H1 (cell line): ENCODE results near the gene PEAK1. TPM values are rescaled to one million over a fixed set of nuclear protein-coding genes. Genes with fewer than 3 reads are reported as not detected.
"Not testable (repeated sequence)": the region's sequence is repeated elsewhere in the genome, so short reads cannot be mapped to it uniquely, and the experiment has no call there.

Source experiments
- CTCF ChIA-PET: fragments of 300-600 bp; sonication (Branson Sonifier 250); formaldehyde crosslinking; loops from one replicate; lab custom pipeline; 2021; ENCODE audit not compliant: partially characterized antibody; lab: Charles Lee
- POLR2A ChIA-PET: fragments of 300-600 bp; sonication (Branson Sonifier 250); formaldehyde crosslinking; loops from one replicate; lab custom pipeline; 2021; ENCODE audit warnings: inconsistent platforms; ENCODE audit not compliant: partially characterized antibody; lab: Charles Lee
- DNase-seq, 2 experiments: peaks; one replicate each; pipeline versions ENCODE4 v3.0.0 to v3.0.0-alpha.2; 2010 to 2022; ENCODE audit warnings: low spot score in 2 of 2, low read depth in 1 of 2, mixed read lengths in 1 of 2
- FAIRE-seq: peaks from 2 replicates; lab custom pipeline; 2011; peaks lifted over from hg19 to GRCh38; lab: Jason Lieb, UNC
- H2AFZ ChIP-seq: 2 replicates; pipeline ENCODE4 v1.8.1; 2012; ENCODE audit warnings: low read length, inconsistent platforms
- H2AK5ac ChIP-seq: 2 replicates; pipeline ENCODE4 v1.6.1; 2013; ENCODE audit warnings: low read depth, low read length
- H2BK120ac ChIP-seq: replicated peaks from 2 replicates; pipeline ENCODE3; 2013; ENCODE audit warnings: low read depth, low read length, inconsistent platforms
- H2BK12ac ChIP-seq: 2 replicates; pipeline ENCODE4 v1.6.1; 2013; ENCODE audit warnings: low read depth, low read length
- H2BK15ac ChIP-seq: 2 replicates; pipeline ENCODE4 v1.6.1; 2013; ENCODE audit warnings: low read length
- H2BK20ac ChIP-seq: 2 replicates; pipeline ENCODE4 v1.6.1; 2013; ENCODE audit warnings: low read length
- H2BK5ac ChIP-seq: 2 replicates; pipeline ENCODE4 v1.6.1; 2013; ENCODE audit warnings: low read depth, low read length
- H3K14ac ChIP-seq: 2 replicates; pipeline ENCODE4 v1.6.1; 2013; ENCODE audit warnings: inconsistent platforms; ENCODE audit not compliant: insufficient read length
- H3K18ac ChIP-seq: 2 replicates; pipeline ENCODE4 v1.6.1; 2013; ENCODE audit warnings: low read length; ENCODE audit errors: extremely low read depth
- H3K23ac ChIP-seq: 2 replicates; pipeline ENCODE4 v1.6.1; 2013; ENCODE audit warnings: inconsistent platforms; ENCODE audit not compliant: insufficient read length
- H3K23me2 ChIP-seq: 2 replicates; pipeline ENCODE4 v1.6.1; 2013; ENCODE audit warnings: low read depth, low read length
- H3K27ac ChIP-seq: 2 replicates; pipeline ENCODE4 v1.6.1; 2011; ENCODE audit warnings: low read depth, low read length, inconsistent platforms
- H3K27me3 ChIP-seq, 4 experiments: replicated peaks in 1 of 4; 1 replicate in 1 of 4; 2 replicates in 3 of 4; pipeline versions ENCODE4 v1.6.1 to v1.8.1; 2011 to 2013; ENCODE audit warnings: low read length in 3 of 4, mild to moderate bottlenecking in 3 of 4, inconsistent platforms in 2 of 4, mixed read lengths in 2 of 4, moderate library complexity in 1 of 4; ENCODE audit not compliant: control insufficient read depth in 3 of 4, insufficient read depth in 3 of 4; ENCODE audit errors: extremely low read depth in 1 of 4
- H3K36me3 ChIP-seq, 4 experiments: 2 replicates each; pipeline versions ENCODE4 v1.6.1 to v1.8.1; 2011 to 2013; ENCODE audit warnings: mild to moderate bottlenecking in 4 of 4, low read length in 3 of 4, moderate library complexity in 2 of 4, control low read depth in 1 of 4, inconsistent platforms in 1 of 4; ENCODE audit not compliant: insufficient read depth in 4 of 4, control insufficient read depth in 2 of 4
- H3K4ac ChIP-seq: replicated peaks from 2 replicates; pipeline ENCODE3; 2013; ENCODE audit warnings: low read length, low read depth, mixed read lengths, inconsistent platforms; ENCODE audit not compliant: insufficient read length
- H3K4me1 ChIP-seq, 4 experiments: replicated peaks in 1 of 4; 1 replicate in 1 of 4; 2 replicates in 3 of 4; pipeline versions ENCODE4 v1.6.1 to v1.8.1; 2011 to 2013; ENCODE audit warnings: low read length in 3 of 4, inconsistent platforms in 2 of 4, mixed read lengths in 1 of 4; ENCODE audit not compliant: insufficient read depth in 4 of 4, control insufficient read depth in 3 of 4
- H3K4me2 ChIP-seq, 2 experiments: 2 replicates each; pipeline versions ENCODE4 v1.6.1 to v1.8.1; 2011 to 2013; ENCODE audit warnings: low read depth in 2 of 2, low read length in 2 of 2, control low read depth in 1 of 2, inconsistent platforms in 1 of 2, mild to moderate bottlenecking in 1 of 2; ENCODE audit not compliant: insufficient read depth in 1 of 2
- H3K4me3 ChIP-seq, 4 experiments: fragments of 200-600, 300-600 bp in 1 of 4; sonication (generic), shearing (Covaris generic), sonication (Bioruptor Twin) in 1 of 4; 2 replicates each; pipeline versions ENCODE4 v1.5.1 to v1.8.1; 2011 to 2016; ENCODE audit warnings: low read length in 4 of 4, low read depth in 3 of 4, control low read depth in 2 of 4, inconsistent platforms in 2 of 4, mild to moderate bottlenecking in 2 of 4, mixed read lengths in 1 of 4, moderate library complexity in 1 of 4; ENCODE audit not compliant: insufficient read depth in 2 of 4; ENCODE audit errors: extremely low read depth in 1 of 4
- H3K56ac ChIP-seq: replicated peaks from 2 replicates; pipeline ENCODE3; 2013; ENCODE audit warnings: low read depth, mild to moderate bottlenecking, mixed read lengths, low read length, inconsistent platforms; ENCODE audit not compliant: insufficient read length
- H3K79me1 ChIP-seq: 2 replicates; pipeline ENCODE4 v1.6.1; 2013; ENCODE audit warnings: low read depth, low read length, control low read depth
- H3K79me2 ChIP-seq, 2 experiments: 2 replicates each; pipeline versions ENCODE4 v1.6.1 to v1.8.1; 2012 to 2013; ENCODE audit warnings: low read length in 2 of 2, mild to moderate bottlenecking in 2 of 2, inconsistent platforms in 1 of 2; ENCODE audit not compliant: insufficient read depth in 2 of 2, control insufficient read depth in 1 of 2
- H3K9ac ChIP-seq, 4 experiments: replicated peaks in 1 of 4; 1 replicate in 1 of 4; 2 replicates in 3 of 4; pipeline versions ENCODE4 v1.6.1 to v1.8.1; 2011 to 2013; ENCODE audit warnings: low read depth in 3 of 4, low read length in 3 of 4, control low read depth in 2 of 4, mild to moderate bottlenecking in 2 of 4, moderate library complexity in 2 of 4, inconsistent platforms in 1 of 4; ENCODE audit errors: extremely low read depth in 1 of 4
- H3K9me3 ChIP-seq, 2 experiments: 2 replicates each; pipeline versions ENCODE4 v1.6.1 to v1.8.1; 2012 to 2013; ENCODE audit warnings: mild to moderate bottlenecking in 2 of 2, moderate library complexity in 2 of 2, control low read depth in 1 of 2, inconsistent platforms in 1 of 2, low read depth in 1 of 2, low read length in 1 of 2, mixed read lengths in 1 of 2; ENCODE audit not compliant: insufficient read depth in 2 of 2
- H4K20me1 ChIP-seq, 2 experiments: replicated peaks in 1 of 2; 2 replicates each; pipeline versions ENCODE3 to v1.8.1; 2011 to 2013; ENCODE audit warnings: inconsistent platforms in 2 of 2, low read length in 2 of 2, mild to moderate bottlenecking in 1 of 2; ENCODE audit not compliant: insufficient read depth in 2 of 2, control insufficient read depth in 1 of 2
- H4K5ac ChIP-seq: 2 replicates; pipeline ENCODE4 v1.6.1; 2013; ENCODE audit warnings: low read length, low read depth, mixed read lengths, inconsistent platforms; ENCODE audit not compliant: insufficient read length
- H4K8ac ChIP-seq: 2 replicates; pipeline ENCODE4 v1.8.0; 2013; ENCODE audit warnings: mild to moderate bottlenecking, moderate library complexity, low read length, inconsistent platforms; ENCODE audit not compliant: insufficient read depth; ENCODE audit errors: extremely low read depth
- H4K91ac ChIP-seq: replicated peaks from 2 replicates; pipeline ENCODE3; 2013; ENCODE audit warnings: low read length, mixed read lengths, inconsistent platforms; ENCODE audit not compliant: insufficient read length
- CREB1 ChIP-seq: IDR thresholded peaks from 2 replicates; pipeline ENCODE4 v1.6.1; 2012; ENCODE audit warnings: inconsistent platforms
- WGBS, 2 experiments: shearing (Covaris generic) in 1 of 2; methylation state at CpG; one replicate each; pipeline versions ENCODE4 v1.1.6 to v1.1.7; 2013 to 2015; ENCODE audit warnings: low lambda C conversion rate in 2 of 2, mixed read lengths in 2 of 2, inconsistent platforms in 1 of 2, low coverage in 1 of 2, missing lambda C conversion rate in 1 of 2; ENCODE audit not compliant: insufficient replicate concordance in 2 of 2, insufficient coverage in 1 of 2, insufficient read length in 1 of 2; ENCODE audit errors: extremely low coverage in 1 of 2, missing lambda C conversion rate in 1 of 2; 5-methylcytosine and 5-hydroxymethylcytosine counted together
- polyA plus RNA-seq, 7 experiments: library from polyadenylated mRNA; depleted of rRNA in 3 of 7; stranded (reverse) in 5 of 7; unstranded in 2 of 7; fragments of >200 nt in 5 of 7; fragments of 200-250 nt in 2 of 7; gene quantifications; 1 replicate in 5 of 7; 2 replicates in 1 of 7; 4 replicates in 1 of 7; pipeline versions ENCODE4 v1.2.1 to v1.2.3, GENCODE V29; 2011 to 2013; ENCODE audit warnings: missing spikeins in 2 of 7, mixed read lengths in 2 of 7
- total RNA-seq: library from RNA; stranded (reverse); fragmentation: NEBNext Ultra II Directional; extraction: Animal tissue kit (Norgen Biotek cat#: 25700); gene quantifications from 2 replicates; pipeline ENCODE4 v1.2.1, GENCODE V29; 2021

Gene PEAK1
- total and polyA plus RNA-seq, 2 of the 8 experiments (the other 6 are each of a cell fraction or from before 2014, with no cell fraction given), result 8.8 to 44.8 TPM

GRCh38 chr15:77178411-77178810, 241.5 kb downstream of the PEAK1 start:
- H3K56ac ChIP-seq, result no peak overlapping the region
- no peak for TF ChIP-seq CREB1
- TF ChIP-seq, all 59 proteins: peak for 0
- no peak overlapping the region for H3K4ac ChIP-seq
- no peak overlapping the region for H3K9ac ChIP-seq
- H3K36me3 ChIP-seq, result peaks cover 0 to 2% (median 0%) of the 10 kb centered on the region in 4 experiments; a peak in 1 of 8 replicates
- no peak overlapping the region for H2BK12ac ChIP-seq
- no peaks in the 10 kb centered on the region for H3K23me2 ChIP-seq
- H3K79me1 ChIP-seq, result no peaks in the 10 kb centered on the region
- H2AK5ac ChIP-seq, result no peak overlapping the region
- H4K91ac ChIP-seq, result no peak overlapping the region
- H2AFZ ChIP-seq, result no peak overlapping the region
- no peak overlapping the region for H3K4me2 ChIP-seq
- no peak overlapping the region for H4K8ac ChIP-seq
- H3K27me3 ChIP-seq, result no peaks in the 10 kb centered on the region
- no peak overlapping the region for H2BK5ac ChIP-seq
- no peak overlapping the region for H3K4me3 ChIP-seq
- no peaks in the 10 kb centered on the region for H3K9me3 ChIP-seq
- H3K4me1 ChIP-seq, result no peaks in the 10 kb centered on the region
- no peak for DNase-seq
- no peak overlapping the region for H2BK15ac ChIP-seq
- FAIRE-seq, result no peak
- H3K14ac ChIP-seq, result no peak overlapping the region
- ChIA-PET POLR2A (no interaction called here), CTCF (interaction anchor here (0.7 to 1.6 kb wide), 7 partner anchors 11 to 365 kb away, joined by 3 to 6 read pairs (median 3); no protein-coding TSS in a partner anchor)
- no peak overlapping the region for H3K18ac ChIP-seq
- no peak overlapping the region for H3K23ac ChIP-seq
- no peaks in the 10 kb centered on the region for H4K20me1 ChIP-seq
- H2BK120ac ChIP-seq, result no peak overlapping the region
- no peak overlapping the region for H3K27ac ChIP-seq
- H4K5ac ChIP-seq, result no peak overlapping the region
- no peaks in the 10 kb centered on the region for H3K79me2 ChIP-seq
- no peak overlapping the region for H2BK20ac ChIP-seq

GRCh38 chr15:77176148-77176547, 243.8 kb downstream of the PEAK1 start:
- H3K9me3 ChIP-seq, H4K5ac ChIP-seq, POLR2A ChIA-PET, H3K79me1 ChIP-seq, H3K4me2 ChIP-seq, H3K4me3 ChIP-seq, H3K9ac ChIP-seq, H2AFZ ChIP-seq, H2BK20ac ChIP-seq, H4K8ac ChIP-seq, H3K18ac ChIP-seq, H3K4me1 ChIP-seq, H3K4ac ChIP-seq, H3K79me2 ChIP-seq, H3K23ac ChIP-seq, H2BK5ac ChIP-seq, H3K56ac ChIP-seq, H3K36me3 ChIP-seq, H2BK120ac ChIP-seq, H3K23me2 ChIP-seq, H2BK12ac ChIP-seq, FAIRE-seq, H3K27me3 ChIP-seq, H4K91ac ChIP-seq, DNase-seq, H3K27ac ChIP-seq, H3K14ac ChIP-seq, H2AK5ac ChIP-seq, H2BK15ac ChIP-seq, H4K20me1 ChIP-seq: not testable (repeated sequence)
- CTCF ChIA-PET, result interaction anchor here (0.6 kb wide), 1 partner anchor 194 kb away, joined by 3 read pairs; no protein-coding TSS in a partner anchor
- WGBS, 2 experiments, result no CpG with 5 or more reads among the region's 1 CpG
